Gastrocnemius medialis (tissue), 4 donors: ENCODE measurements around the gene PHTF2. TPM values are rescaled to one million over a fixed set of nuclear protein-coding genes. Genes with fewer than 3 reads are reported as not detected.

ENCODE experiments used
- ATAC-seq, 2 donors: fragments of 150-250 bp; one replicate each; pipeline ENCODE4 v1.9.1; 2016
- DNase-seq, 2 donors: peaks; one replicate each; pipeline ENCODE4 v3.0.0-alpha.2; 2019
- H3K27ac ChIP-seq, 4 donors: fragments of 200-600 bp; sonication (generic); 1 replicate in 1 of 4; 2 replicates in 3 of 4; pipeline ENCODE4 v1.5.1; 2016 to 2018; ENCODE audit warnings: mild to moderate bottlenecking in 2 of 4, moderate library complexity in 1 of 4
- H3K27me3 ChIP-seq, 3 donors: fragments of 200-600 bp; sonication (generic) in 2 of 3; 1 replicate in 1 of 3; 2 replicates in 2 of 3; pipeline versions ENCODE4 v1.5.1 to v1.6.0; 2016 to 2019; ENCODE audit warnings: mild to moderate bottlenecking in 1 of 3, moderate library complexity in 1 of 3
- H3K36me3 ChIP-seq, 2 donors: fragments of 200-600 bp; sonication (generic) in 1 of 2; one replicate each; pipeline ENCODE4 v1.5.1; 2017 to 2018
- H3K4me1 ChIP-seq, 2 donors: fragments of 200-600 bp; sonication (generic) in 1 of 2; one replicate each; pipeline ENCODE4 v1.5.1; 2016 to 2017; ENCODE audit warnings: mild to moderate bottlenecking in 2 of 2
- H3K4me3 ChIP-seq, 4 donors: fragments of 200-600 bp; sonication (generic) in 3 of 4; 1 replicate in 1 of 4; 2 replicates in 3 of 4; pipeline ENCODE4 v1.5.1; 2016 to 2019; ENCODE audit warnings: mild to moderate bottlenecking in 2 of 4
- H3K9me3 ChIP-seq, 3 donors: fragments of 200-600 bp; sonication (generic) in 2 of 3; 1 replicate in 1 of 3; 2 replicates in 2 of 3; pipeline ENCODE4 v1.5.1; 2016 to 2019
- CTCF ChIP-seq, 5 experiments: fragments of 450-650 bp in 3 of 5; fragments of 200-600 bp in 2 of 5; sonication (generic) in 2 of 5; IDR thresholded peaks in 4 of 5; conservative IDR thresholded peaks in 1 of 5; 1 replicate in 4 of 5; 2 replicates in 1 of 5; pipeline ENCODE4 v1.5.1; 2016 to 2019; ENCODE audit warnings: antibody characterized with exemption in 5 of 5, mild to moderate bottlenecking in 3 of 5, moderate library complexity in 3 of 5
- POLR2A ChIP-seq, 2 donors: fragments of 450-650 bp; IDR thresholded peaks; one replicate each; pipeline ENCODE4 v1.6.1; 2017; ENCODE audit warnings: antibody characterized with exemption in 2 of 2, mild to moderate bottlenecking in 2 of 2, moderate library complexity in 2 of 2
- in situ Hi-C, 4 donors: fragments of 200-750 bp; cut with MboI; loops; one replicate each; pipeline versions ENCODE4 v1.15.0 to v1.8.0; 2017; ENCODE audit warnings: low sequenced_read_pairs in 4 of 4
- intact Hi-C: fragments of 100-400 bp; cut with DNase I; formaldehyde crosslinking; loops from one replicate; pipeline ENCODE4 v1.15.1; 2023; ENCODE audit warnings: low total_unique reads
- total RNA-seq, 4 donors: library from RNA; depleted of rRNA; stranded (reverse); fragments of >200 nt; gene quantifications; one replicate each; pipeline versions ENCODE4 v1.1.0 to v1.2.3, GENCODE V29; 2016

The PHTF2 gene
- total RNA-seq, 4 donors from 2014 or later = 81.2 to 163 (median 108) TPM

DNA sequence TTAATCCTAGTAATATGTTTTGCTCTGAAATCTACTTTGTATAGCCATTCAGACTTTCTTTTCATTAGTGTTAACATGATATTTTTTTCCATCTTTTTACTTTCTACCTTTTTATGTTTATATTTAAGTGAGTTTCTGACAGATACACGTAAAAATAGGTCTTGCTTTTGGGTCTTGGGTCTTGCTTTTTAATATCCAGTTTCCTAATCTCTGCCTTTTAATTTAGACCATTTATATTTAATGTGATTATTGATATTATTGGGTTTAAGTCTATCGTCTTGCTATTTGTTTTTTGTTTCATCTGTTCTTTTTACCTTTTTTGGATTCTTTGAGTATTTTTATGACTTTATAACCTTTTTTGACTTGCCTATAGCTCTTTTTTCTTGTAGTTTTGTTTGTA is 7.9 kb downstream of the PHTF2 start:
- H3K9me3 ChIP-seq = no peaks in the 10 kb centered on the region
- no peaks in the 10 kb centered on the region for H3K36me3 ChIP-seq
- no peaks in the 10 kb centered on the region for H3K27me3 ChIP-seq
- intact Hi-C loops (no loop called here), in situ Hi-C loops (no loop called here)
- TF ChIP-seq POLR2A (IDR thresholded peaks at IDR 0.05) (no peak), CTCF (IDR thresholded peaks at IDR 0.05 in 4 of 5, conservative IDR thresholded peaks at IDR 0.05 in 1 of 5) (no peak)
- H3K4me1 ChIP-seq = peaks cover 9 to 29% of the 10 kb centered on the region in 2 donors
- DNase-seq = no peak
- H3K4me3 ChIP-seq = no peak overlapping the region
- no peak overlapping the region for H3K27ac ChIP-seq
- ATAC-seq = no peak

GRCh38 chr7:77808517-77808916 is 9.9 kb downstream of the PHTF2 start:
- H3K27me3 ChIP-seq = no peaks in the 10 kb centered on the region
- in situ Hi-C loops = no loop called here
- H3K4me3 ChIP-seq = no peak overlapping the region
- no peak for ATAC-seq
- TF ChIP-seq CTCF (IDR thresholded peaks at IDR 0.05 in 4 of 5, conservative IDR thresholded peaks at IDR 0.05 in 1 of 5) (no peak), POLR2A (IDR thresholded peaks at IDR 0.05) (no peak)
- no peaks in the 10 kb centered on the region for H3K36me3 ChIP-seq
- no peak overlapping the region for H3K27ac ChIP-seq
- no peaks in the 10 kb centered on the region for H3K9me3 ChIP-seq
- DNase-seq = no peak
- intact Hi-C loops = no loop called here
- peaks cover 28 to 33% of the 10 kb centered on the region in 2 donors for H3K4me1 ChIP-seq

- H3K4me3 ChIP-seq = no peak overlapping the region
- DNase-seq (no peak), ATAC-seq (peak in 1 of 2 donors; percentile 5)
- H3K36me3 ChIP-seq = no peaks in the 10 kb centered on the region
- no peaks in the 10 kb centered on the region for H3K27me3 ChIP-seq
- TF ChIP-seq CTCF (IDR thresholded peaks at IDR 0.05 in 4 of 5, conservative IDR thresholded peaks at IDR 0.05 in 1 of 5) (no peak), POLR2A (IDR thresholded peaks at IDR 0.05) (no peak)
- no peaks in the 10 kb centered on the region for H3K9me3 ChIP-seq
- peak overlapping the region; percentile 56 to 81 (median 68) for H3K27ac ChIP-seq
- intact Hi-C loops (loop anchor here (5.0 kb wide), 1 partner anchor 66 kb away; no protein-coding TSS in a partner anchor), in situ Hi-C loops (no loop called here)
- peaks cover 23 to 33% of the 10 kb centered on the region in 2 donors for H3K4me1 ChIP-seq
Observed at GRCh38 chr7:77811516-77812289, 13.1 kb downstream of the PHTF2 start.

DNA sequence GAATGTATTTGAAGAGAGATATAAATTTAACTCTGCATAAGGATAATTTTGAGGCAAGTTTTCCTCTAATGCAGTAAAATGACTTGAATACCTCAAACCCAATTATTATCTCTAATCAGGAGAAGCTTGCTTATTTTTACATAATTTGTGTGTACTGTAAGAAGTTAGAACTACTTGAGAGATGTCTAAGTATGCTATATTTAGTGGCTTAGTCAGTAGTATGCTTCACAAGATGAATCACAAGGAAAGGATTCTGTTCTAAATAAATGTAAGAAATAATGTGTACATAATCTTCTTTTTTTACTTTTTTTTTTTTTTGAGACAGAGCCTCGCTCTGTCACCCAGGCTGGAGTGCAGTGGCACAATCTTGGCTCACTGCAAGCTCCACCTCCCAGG is 13.7 kb downstream of the PHTF2 start:
- peak overlapping the region; percentile 56 to 81 (median 68) for H3K27ac ChIP-seq
- no peaks in the 10 kb centered on the region for H3K9me3 ChIP-seq
- peaks cover 23 to 33% of the 10 kb centered on the region in 2 donors for H3K4me1 ChIP-seq
- in situ Hi-C loops = no loop called here
- H3K27me3 ChIP-seq = no peaks in the 10 kb centered on the region
- H3K4me3 ChIP-seq = no peak overlapping the region
- DNase-seq = no peak
- no peaks in the 10 kb centered on the region for H3K36me3 ChIP-seq
- no peak for TF ChIP-seq POLR2A (IDR thresholded peaks at IDR 0.05)
- no peak for TF ChIP-seq CTCF (IDR thresholded peaks at IDR 0.05 in 4 of 5, conservative IDR thresholded peaks at IDR 0.05 in 1 of 5)
- intact Hi-C loops = loop anchor here (5.0 kb wide), 1 partner anchor 65 kb away; no protein-coding TSS in a partner anchor
- ATAC-seq = peak; percentile 92 to 96
